HepG2 (cell line): ENCODE measurements around the gene B4GALT7. TPM values are rescaled to one million over a fixed set of nuclear protein-coding genes. Genes with fewer than 3 reads are reported as not detected.

Experiments used
- CREM ChIP-seq, 2 experiments: sonication (generic) in 1 of 2; formaldehyde crosslinking in 1 of 2; IDR thresholded peaks; 2 replicates each; pipeline versions ENCODE4 v1.4.0 to v1.6.1; 2016 to 2020; ENCODE audit warnings: antibody characterized with exemption in 1 of 2, mild to moderate bottlenecking in 1 of 2, missing genetic modification reagents in 1 of 2
- E2F1 ChIP-seq: sonication (generic); formaldehyde crosslinking; IDR thresholded peaks from 2 replicates; pipeline ENCODE4 v1.5.0; 2020; ENCODE audit warnings: missing genetic modification reagents
- FOXA3 ChIP-seq: IDR thresholded peaks from 2 replicates; pipeline ENCODE4 v1.6.1; 2016; ENCODE audit warnings: missing genetic modification reagents, missing compliant biosample characterization
- GATAD2A ChIP-seq: IDR thresholded peaks from 2 replicates; pipeline ENCODE4 v1.6.1; 2016
- HDAC1 ChIP-seq: sonication (generic); formaldehyde crosslinking; IDR thresholded peaks from 2 replicates; pipeline ENCODE4 v1.5.1; 2020; ENCODE audit warnings: mild to moderate bottlenecking, missing genetic modification reagents
- HMGXB3 ChIP-seq: sonication (generic); formaldehyde crosslinking; IDR thresholded peaks from 2 replicates; pipeline ENCODE4 v1.4.0; 2020; ENCODE audit warnings: missing genetic modification reagents, borderline replicate concordance
- HNF4G ChIP-seq, 2 experiments: sonication (generic) in 1 of 2; formaldehyde crosslinking in 1 of 2; IDR thresholded peaks; 2 replicates each; pipeline versions ENCODE4 v1.4.0 to v1.6.1; 2011 to 2020; ENCODE audit warnings: borderline replicate concordance in 2 of 2, low read depth in 2 of 2, mild to moderate bottlenecking in 2 of 2, low read length in 1 of 2, missing genetic modification reagents in 1 of 2, moderate library complexity in 1 of 2
- HOXA3 ChIP-seq: sonication (generic); formaldehyde crosslinking; IDR thresholded peaks from 2 replicates; pipeline ENCODE4 v1.5.0; 2020; ENCODE audit warnings: missing genetic modification reagents
- ISX ChIP-seq: sonication (generic); formaldehyde crosslinking; conservative IDR thresholded peaks from 2 replicates; pipeline ENCODE4 v1.5.0; 2020; ENCODE audit warnings: missing genetic modification reagents
- NR2F2 ChIP-seq: IDR thresholded peaks from 2 replicates; pipeline ENCODE4 v1.6.1; 2012; ENCODE audit warnings: low read depth, inconsistent platforms, borderline replicate concordance
- PBX2 ChIP-seq: IDR thresholded peaks from 2 replicates; pipeline ENCODE4 v1.6.1; 2016; ENCODE audit warnings: control low read depth
- TBX2 ChIP-seq: sonication (generic); formaldehyde crosslinking; IDR thresholded peaks from 2 replicates; pipeline ENCODE4 v1.5.0; 2020; ENCODE audit warnings: missing genetic modification reagents, mild to moderate bottlenecking, borderline replicate concordance
- TERF1 ChIP-seq: sonication (generic); formaldehyde crosslinking; IDR thresholded peaks from 2 replicates; pipeline ENCODE4 v1.8.0; 2022; ENCODE audit warnings: mild to moderate bottlenecking, missing genetic modification reagents, moderate library complexity
- ZHX1 ChIP-seq: sonication (generic); formaldehyde crosslinking; IDR thresholded peaks from 2 replicates; pipeline ENCODE4 v1.8.1; 2022; ENCODE audit warnings: low read depth, mild to moderate bottlenecking, missing genetic modification reagents
- ZNF670 ChIP-seq: sonication (generic); formaldehyde crosslinking; IDR thresholded peaks from 2 replicates; pipeline ENCODE4 v1.8.0; 2022; ENCODE audit warnings: mild to moderate bottlenecking, missing genetic modification reagents, borderline replicate concordance
- ZNF788 ChIP-seq: sonication (generic); formaldehyde crosslinking; IDR thresholded peaks from 2 replicates; pipeline ENCODE4 v1.5.0; 2020; ENCODE audit warnings: mild to moderate bottlenecking, missing genetic modification reagents, borderline replicate concordance
- polyA plus RNA-seq, 8 experiments: library from polyadenylated mRNA; depleted of rRNA in 3 of 8; stranded (reverse) in 7 of 8; unstranded in 1 of 8; fragments of >200 nt; fragmentation: Illumina TruSeq in 4 of 8; extraction: Trizol in 4 of 8; gene quantifications; 2 replicates each; pipeline versions ENCODE4 v1.2.1 to v1.2.3, GENCODE V29; 2011 to 2016; ENCODE audit warnings: low read depth in 4 of 8, missing spikeins in 1 of 8, mixed read lengths in 1 of 8; ENCODE audit not compliant: insufficient read depth in 1 of 8
- total RNA-seq, 5 experiments: library from RNA; depleted of rRNA; stranded (reverse); fragments of >200 nt; fragmentation: Illumina TruSeq; extraction: Trizol; gene quantifications; 2 replicates each; pipeline ENCODE4 v1.2.3, GENCODE V29; 2016; ENCODE audit warnings: low read depth in 1 of 5

B4GALT7 gene
- total and polyA plus RNA-seq, 2 of the 13 experiments (the other 11 are each of a cell fraction or from before 2014, with no cell fraction given), result 16.4 to 20.5 TPM

GRCh38 chr5:177588413-177588909, 11.5 kb upstream of the B4GALT7 start (continued):
- TF ChIP-seq ZHX1 (CRISPR knock-in tag) (0 out of 2 replicates have a peak, but pooled peaks have one; percentile 42), TERF1 (no peak), NR2F2 (peak; percentile 52; the same call in 1 of the 2 replicates), HDAC1 (CRISPR knock-in tag) (peak; percentile 78), PBX2 (CRISPR knock-in tag) (0 out of 2 replicates have a peak, but pooled peaks have one; percentile 32), HOXA3 (CRISPR knock-in tag) (0 out of 2 replicates have a peak, but pooled peaks have one; percentile 32), E2F1 (CRISPR knock-in tag) (no peak), ZNF670 (CRISPR knock-in tag) (0 out of 2 replicates have a peak, but pooled peaks have one; percentile 29), HNF4G (IDR thresholded peaks at IDR 0.05; ENCODE audit: borderline replicate concordance, low read depth, low read length) (peak; percentile 44; the same call in 1 of the 2 replicates), HNF4G (CRISPR knock-in tag; IDR thresholded peaks at IDR 0.05; ENCODE audit: borderline replicate concordance, low read depth) (no peak; the same call in 1 of the 2 replicates), TBX2 (peak; percentile 81), CREM (IDR thresholded peaks at IDR 0.05) (peak; percentile 64), CREM (CRISPR knock-in tag; IDR thresholded peaks at IDR 0.05) (no peak), HMGXB3 (CRISPR knock-in tag) (no peak), FOXA3 (CRISPR knock-in tag) (peak; percentile 93), GATAD2A (CRISPR knock-in tag) (peak; percentile 49), ISX (no peak), ZNF788 (peak; percentile 39; the same call in 1 of the 2 replicates)
